Smooth muscle cell (in vitro differentiated cells): ENCODE results near the gene NPR3. TPM values are rescaled to one million over a fixed set of nuclear protein-coding genes. Genes with fewer than 3 reads are reported as not detected.

Experiments
- DNase-seq: peaks from one replicate; lab custom pipeline; 2025; ENCODE audit not compliant: unreplicated experiment; lab: John Stamatoyannopoulos, UW
- H2AFZ ChIP-seq: fragments of 200-600 bp; sonication (generic); 2 replicates; pipeline ENCODE4 v1.6.0; 2016; ENCODE audit warnings: antibody characterized with exemption, low read depth, mild to moderate bottlenecking
- H3F3A ChIP-seq: fragments of 200-600 bp; sonication (generic); 2 replicates; pipeline ENCODE4 v1.6.0; 2017; ENCODE audit warnings: antibody characterized with exemption, low read depth
- H3K27ac ChIP-seq: fragments of 200-600 bp; sonication (generic); 2 replicates; pipeline ENCODE4 v1.5.1; 2016; ENCODE audit warnings: low read depth, mild to moderate bottlenecking
- H3K27me3 ChIP-seq: fragments of 200-600 bp; sonication (generic); 2 replicates; pipeline ENCODE4 v1.6.1; 2016; ENCODE audit warnings: low read depth, mild to moderate bottlenecking
- H3K36me3 ChIP-seq: fragments of 200-600 bp; sonication (generic); 2 replicates; pipeline ENCODE4 v1.5.1; 2016; ENCODE audit warnings: low read depth
- H3K4me1 ChIP-seq: fragments of 200-600 bp; sonication (generic); 2 replicates; pipeline ENCODE4 v1.5.1; 2016; ENCODE audit warnings: low read depth
- H3K4me2 ChIP-seq: fragments of 200-600 bp; sonication (generic); 2 replicates; pipeline ENCODE4 v1.6.0; 2016; ENCODE audit warnings: mild to moderate bottlenecking
- H3K4me3 ChIP-seq: fragments of 200-600 bp; sonication (generic); 2 replicates; pipeline ENCODE4 v1.5.1; 2016; ENCODE audit warnings: mild to moderate bottlenecking
- H3K79me2 ChIP-seq: fragments of 200-600 bp; sonication (generic); 2 replicates; pipeline ENCODE4 v1.6.0; 2016; ENCODE audit warnings: low read depth, mild to moderate bottlenecking
- H3K9ac ChIP-seq: fragments of 200-600 bp; sonication (generic); 2 replicates; pipeline ENCODE4 v1.6.0; 2016; ENCODE audit warnings: low read depth
- H3K9me3 ChIP-seq: fragments of 200-600 bp; sonication (generic); replicated peaks from 2 replicates; pipeline ENCODE4 v1.5.1; 2016; ENCODE audit warnings: low read depth
- H4K20me1 ChIP-seq: fragments of 200-600 bp; sonication (generic); 2 replicates; pipeline ENCODE4 v1.6.0; 2016; ENCODE audit warnings: low read depth
- CTCF ChIP-seq: fragments of 200-600 bp; sonication (generic); IDR thresholded peaks from 2 replicates; pipeline ENCODE4 v1.5.1; 2017; ENCODE audit warnings: borderline replicate concordance, mild to moderate bottlenecking, antibody characterized with exemption; ENCODE audit not compliant: insufficient read depth, poor library complexity, severe bottlenecking
- WGBS: methylation state at CpG from one replicate; pipeline ENCODE4 v1.1.7; 2016; ENCODE audit warnings: low lambda C conversion rate; 5-methylcytosine and 5-hydroxymethylcytosine counted together
- polyA plus RNA-seq: library from polyadenylated mRNA; unstranded; fragments of >200 nt; fragmentation: Nextera tagmentation; extraction: Ambion mirVana; gene quantifications from 2 replicates; pipeline ENCODE4 v1.2.1, GENCODE V29; 2016
- total RNA-seq: library from RNA; depleted of rRNA; stranded (reverse); fragments of >200 nt; gene quantifications from 2 replicates; pipeline ENCODE4 v1.2.3, GENCODE V29; 2014

NPR3 gene
- total and polyA plus RNA-seq, 2 experiments from 2014 or later: 2.5 to 5.4 TPM

DNA sequence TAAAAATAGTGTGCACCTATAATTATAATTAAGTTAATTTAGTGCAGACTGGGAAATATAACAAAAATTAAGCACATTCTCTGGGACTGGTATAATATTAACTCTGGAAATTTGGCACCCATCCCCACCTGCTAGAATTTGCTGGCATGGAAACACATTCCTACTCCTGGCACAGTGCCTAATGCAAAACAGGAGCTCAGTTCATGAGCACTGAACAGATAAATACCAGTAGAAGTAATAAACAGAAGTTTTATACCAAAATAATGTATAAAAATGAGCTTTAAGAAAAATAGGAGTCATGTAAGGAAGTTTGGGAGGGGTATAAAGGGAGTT lies 23.7 kb upstream of the NPR3 start:
- Histone ChIP-seq H3K4me3 (no peak overlapping the region), H3K79me2 (no peaks in the 10 kb centered on the region), H3K27ac (no peak overlapping the region), H3K36me3 (no peaks in the 10 kb centered on the region), H3K9ac (no peak overlapping the region), H3K4me1 (no peaks in the 10 kb centered on the region), H4K20me1 (no peaks in the 10 kb centered on the region), H3K9me3 (peaks cover 4% of the 10 kb centered on the region), H3K27me3 (no peaks in the 10 kb centered on the region), H3K4me2 (no peak overlapping the region), H3F3A (no peaks in the 10 kb centered on the region), H2AFZ (no peak overlapping the region)
- no peak for TF ChIP-seq CTCF
- DNase-seq: no peak

DNA sequence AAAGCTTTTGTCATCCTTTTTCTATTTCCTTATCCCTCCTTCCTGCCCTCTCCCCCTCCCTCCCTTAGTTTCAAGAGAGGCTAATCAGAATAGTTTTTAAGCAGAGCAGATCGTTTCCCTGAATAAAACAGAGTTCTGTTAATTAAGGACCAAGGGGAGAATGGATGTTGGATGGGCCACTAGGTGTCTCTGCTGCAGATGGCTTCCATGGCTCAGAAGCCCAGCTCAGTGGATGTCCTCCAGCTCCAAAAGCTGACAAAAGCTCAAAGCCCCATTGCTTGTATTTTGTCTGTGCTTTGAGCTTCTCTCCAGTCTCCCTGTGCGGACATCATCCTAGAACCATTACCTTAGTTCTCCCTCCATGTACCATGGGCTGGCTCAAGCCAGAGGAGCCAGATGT lies 21.0 kb upstream of the NPR3 start:
- H3K36me3 ChIP-seq: no peaks in the 10 kb centered on the region
- no peaks in the 10 kb centered on the region for H3K4me1 ChIP-seq
- no peaks in the 10 kb centered on the region for H3K79me2 ChIP-seq
- no peaks in the 10 kb centered on the region for H3K9me3 ChIP-seq
- H3K27me3 ChIP-seq: no peaks in the 10 kb centered on the region
- H4K20me1 ChIP-seq: no peaks in the 10 kb centered on the region
- no peak overlapping the region for H3K9ac ChIP-seq
- no peaks in the 10 kb centered on the region for H3F3A ChIP-seq
- TF ChIP-seq CTCF: no peak
- no peak overlapping the region for H3K27ac ChIP-seq
- H3K4me3 ChIP-seq: no peak overlapping the region
- no peak for DNase-seq
- WGBS: 62% methylated on average over 2 of the region's 2 CpGs
- no peak overlapping the region for H2AFZ ChIP-seq
- no peak overlapping the region for H3K4me2 ChIP-seq

GRCh38 chr5:32690666-32691065 lies 20.5 kb upstream of the NPR3 start:
- 99% methylated on average over 3 of the region's 3 CpGs for WGBS
- Histone ChIP-seq H4K20me1 (no peaks in the 10 kb centered on the region), H3K9ac (no peak overlapping the region), H2AFZ (no peak overlapping the region), H3K4me2 (no peak overlapping the region), H3K27ac (no peak overlapping the region), H3K79me2 (no peaks in the 10 kb centered on the region), H3K9me3 (no peaks in the 10 kb centered on the region), H3K4me1 (no peaks in the 10 kb centered on the region), H3K4me3 (no peak overlapping the region), H3K27me3 (no peaks in the 10 kb centered on the region), H3K36me3 (no peaks in the 10 kb centered on the region), H3F3A (no peaks in the 10 kb centered on the region)
- DNase-seq: no peak
- no peak for TF ChIP-seq CTCF

GRCh38 chr5:32692036-32692746 lies 18.9 kb upstream of the NPR3 start:
- Histone ChIP-seq H3K36me3 (no peaks in the 10 kb centered on the region), H3K9ac (no peak overlapping the region), H3K27me3 (no peaks in the 10 kb centered on the region), H3K9me3 (peaks cover 3% of the 10 kb centered on the region), H3K79me2 (no peaks in the 10 kb centered on the region), H3K27ac (no peak overlapping the region), H3F3A (no peaks in the 10 kb centered on the region), H2AFZ (no peak overlapping the region), H3K4me1 (no peaks in the 10 kb centered on the region), H4K20me1 (no peaks in the 10 kb centered on the region), H3K4me3 (no peak overlapping the region), H3K4me2 (no peak overlapping the region)
- no peak for DNase-seq
- TF ChIP-seq CTCF: no peak
- 69% methylated on average over 3 of the region's 3 CpGs for WGBS
